Measurements from ENCODE around the gene SARDH.
"Not testable (repeated sequence)": the region's sequence is repeated elsewhere in the genome, so short reads cannot be mapped to it uniquely, and the experiment has no call there.

SARDH gene

GRCh38 chr9:133775291-133775690 is 37.1 kb upstream of the SARDH start:
- DNase-seq = no peak

GRCh38 chr9:133774799-133775198 is 36.6 kb upstream of the SARDH start:
- DNase-seq = no peak

DNA sequence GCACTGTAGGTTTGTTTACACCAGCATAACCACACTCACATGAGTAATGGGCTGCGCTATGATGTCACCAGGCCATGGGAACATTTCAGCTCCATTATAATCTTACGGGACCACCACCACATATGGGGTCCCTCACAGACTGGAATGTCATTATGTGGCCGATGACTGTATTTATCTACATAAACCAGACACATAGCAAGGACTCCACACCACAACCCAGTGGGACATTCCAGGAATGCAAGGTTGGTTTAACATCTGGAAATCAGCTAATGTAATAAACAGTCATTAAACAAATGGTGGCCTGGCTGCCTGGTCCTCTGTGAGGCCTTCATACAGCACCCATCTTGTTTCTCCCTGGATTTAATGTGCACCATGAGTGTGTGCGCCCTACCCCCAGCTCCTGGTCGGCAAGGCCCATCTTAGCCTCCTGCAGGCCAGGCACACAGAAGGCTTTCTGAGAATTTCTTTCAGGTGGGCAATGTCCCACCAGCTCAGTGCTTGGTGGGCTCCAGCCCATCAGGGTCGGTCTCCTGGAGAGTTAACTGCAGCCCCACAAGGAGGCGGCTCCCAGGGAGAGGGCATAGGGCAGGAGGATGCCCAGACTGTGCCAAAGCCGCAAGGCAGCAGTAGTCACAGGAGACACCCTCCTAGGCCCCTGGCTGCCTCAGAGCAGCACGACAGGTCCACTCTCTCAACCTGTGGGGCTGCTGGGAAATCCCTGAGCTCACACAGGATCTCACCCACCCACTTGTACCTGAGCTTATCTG is 35.9 kb upstream of the SARDH start:
- DNase-seq = no peak

DNA sequence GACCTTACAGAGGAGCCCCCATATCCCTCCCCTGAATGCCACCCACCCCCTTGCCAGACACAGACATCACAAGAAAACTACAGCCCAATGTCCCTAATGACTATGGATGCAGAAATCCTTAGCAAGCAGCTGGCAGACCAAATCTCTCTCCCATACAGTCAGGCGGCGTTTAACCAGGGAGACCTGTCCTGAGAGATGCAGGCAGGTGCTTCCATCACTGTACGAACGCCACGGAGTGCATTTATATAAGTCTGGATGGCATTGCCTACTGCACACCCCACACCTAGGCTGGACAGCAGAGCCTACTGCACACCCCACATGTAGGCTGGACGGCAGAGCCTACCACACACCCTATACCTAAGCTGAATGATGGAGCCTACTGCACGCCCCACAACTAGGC is 34.4 kb upstream of the SARDH start:
- no peak for DNase-seq

DNA sequence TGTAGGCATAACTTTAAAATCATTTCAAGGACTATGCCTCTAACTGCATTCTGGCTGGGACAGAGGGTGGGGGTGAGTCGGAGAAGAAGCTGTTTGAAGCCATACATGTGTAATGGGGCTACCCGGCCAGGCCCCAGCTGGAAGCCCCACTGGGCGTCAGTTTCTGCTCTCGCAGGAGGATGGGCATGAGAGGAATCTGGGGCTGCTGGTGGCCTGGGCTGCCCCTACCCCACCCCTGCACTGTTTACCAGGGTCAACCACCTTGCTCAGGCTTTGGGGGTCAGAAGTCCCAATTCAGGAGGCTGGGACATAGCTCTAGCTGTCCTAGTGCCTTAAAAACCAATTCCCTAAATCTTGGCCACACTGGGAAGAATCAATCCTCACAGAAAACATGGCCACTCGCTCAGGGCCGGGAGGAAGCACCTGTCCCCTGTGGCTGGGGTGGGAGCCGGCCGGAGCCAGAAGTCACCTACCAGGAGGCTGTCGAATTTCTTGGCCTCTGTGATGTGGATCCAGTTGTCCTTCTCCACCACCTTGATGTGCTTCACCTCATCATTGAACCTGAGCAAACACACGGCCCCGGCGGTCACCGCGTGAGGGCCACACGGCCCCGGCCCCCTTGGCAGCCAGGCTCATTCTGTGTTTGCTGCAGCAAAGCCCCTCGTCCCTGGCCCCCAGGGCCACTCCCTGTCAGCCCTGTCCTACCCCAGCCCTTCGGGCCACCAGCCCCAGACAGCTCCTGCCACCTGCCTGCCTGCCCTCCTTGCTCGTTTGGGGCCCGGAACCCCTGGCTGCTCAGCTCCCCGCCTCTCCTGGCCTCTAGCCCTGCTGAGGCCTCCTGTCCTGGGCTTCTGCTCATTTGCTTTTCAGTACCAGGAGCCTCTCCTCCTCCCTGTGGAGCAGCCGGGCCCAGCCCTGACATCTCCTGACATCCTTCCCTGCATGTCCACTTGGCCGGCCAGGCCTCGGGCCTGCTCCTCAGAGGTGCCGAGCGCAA is 33.6 kb upstream of the SARDH start:
- DNase-seq = no peak

GRCh38 chr9:133770076-133770777 is 32.1 kb upstream of the SARDH start:
- DNase-seq = no peak

- no peak for DNase-seq
These were observed 31.4 kb upstream of the SARDH start for GRCh38 chr9:133769511-133770075.

- DNase-seq = no peak
These were observed 30.8 kb upstream of the SARDH start for GRCh38 chr9:133768859-133769510.

GRCh38 chr9:133768371-133768858 is 30.3 kb upstream of the SARDH start:
- no peak for DNase-seq

DNA sequence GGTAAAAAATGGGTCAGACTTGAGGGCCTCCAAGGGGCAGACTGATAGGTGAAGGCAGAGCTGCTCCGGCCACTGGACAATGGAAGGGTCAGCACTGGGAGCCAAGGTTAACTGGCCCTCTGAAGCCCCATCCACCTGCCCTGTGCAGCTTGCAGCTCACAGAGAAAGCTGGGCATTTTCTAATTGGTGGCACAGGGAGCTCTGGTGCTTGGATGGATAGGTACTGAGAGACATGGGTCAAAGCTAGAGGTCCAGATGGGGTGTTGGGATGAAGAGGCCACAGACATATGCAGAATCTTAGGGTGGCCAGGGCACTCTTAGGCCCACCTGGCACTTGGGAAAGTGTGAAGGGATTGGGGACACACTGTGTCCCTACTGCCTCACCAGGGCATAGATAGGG is 29.5 kb upstream of the SARDH start:
- DNase-seq = no peak

DNA sequence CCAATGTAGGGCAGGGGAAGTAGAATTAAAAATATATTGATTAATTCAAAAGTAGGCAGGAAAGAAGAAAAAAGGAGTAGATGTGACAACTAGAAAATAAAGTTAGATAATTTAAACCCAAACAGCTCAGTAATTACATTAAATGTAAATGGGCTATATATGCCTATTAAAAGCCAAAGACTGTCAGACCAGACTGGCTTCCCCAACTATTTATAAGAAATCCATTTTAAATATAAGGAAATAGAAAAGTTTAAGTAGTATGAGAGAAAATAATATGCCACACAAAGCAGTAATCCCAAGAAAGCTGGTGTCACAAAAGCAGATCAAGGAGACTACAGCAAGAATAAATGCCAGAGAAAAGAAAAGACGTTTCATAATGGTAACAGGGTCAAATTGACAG is 28.9 kb upstream of the SARDH start:
- DNase-seq = no peak

DNA sequence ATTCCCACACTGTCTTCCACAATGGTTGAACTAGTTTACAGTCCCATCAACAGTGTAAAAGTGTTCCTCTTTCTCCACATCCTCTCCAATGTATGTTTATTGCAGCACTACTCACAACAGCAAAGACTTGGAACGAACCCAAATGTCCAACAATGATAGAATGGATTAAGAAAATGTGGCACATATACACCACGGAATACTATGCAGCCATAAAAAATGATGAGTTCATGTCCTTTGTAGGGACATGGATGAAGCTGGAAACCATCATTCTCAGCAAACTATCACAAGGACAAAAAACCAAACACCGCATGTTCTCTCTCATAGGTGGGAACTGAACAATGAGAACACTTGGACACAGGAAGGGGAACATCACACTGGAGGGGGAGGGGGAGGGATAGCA is 28.1 kb upstream of the SARDH start:
- not testable (repeated sequence) for DNase-seq

DNA sequence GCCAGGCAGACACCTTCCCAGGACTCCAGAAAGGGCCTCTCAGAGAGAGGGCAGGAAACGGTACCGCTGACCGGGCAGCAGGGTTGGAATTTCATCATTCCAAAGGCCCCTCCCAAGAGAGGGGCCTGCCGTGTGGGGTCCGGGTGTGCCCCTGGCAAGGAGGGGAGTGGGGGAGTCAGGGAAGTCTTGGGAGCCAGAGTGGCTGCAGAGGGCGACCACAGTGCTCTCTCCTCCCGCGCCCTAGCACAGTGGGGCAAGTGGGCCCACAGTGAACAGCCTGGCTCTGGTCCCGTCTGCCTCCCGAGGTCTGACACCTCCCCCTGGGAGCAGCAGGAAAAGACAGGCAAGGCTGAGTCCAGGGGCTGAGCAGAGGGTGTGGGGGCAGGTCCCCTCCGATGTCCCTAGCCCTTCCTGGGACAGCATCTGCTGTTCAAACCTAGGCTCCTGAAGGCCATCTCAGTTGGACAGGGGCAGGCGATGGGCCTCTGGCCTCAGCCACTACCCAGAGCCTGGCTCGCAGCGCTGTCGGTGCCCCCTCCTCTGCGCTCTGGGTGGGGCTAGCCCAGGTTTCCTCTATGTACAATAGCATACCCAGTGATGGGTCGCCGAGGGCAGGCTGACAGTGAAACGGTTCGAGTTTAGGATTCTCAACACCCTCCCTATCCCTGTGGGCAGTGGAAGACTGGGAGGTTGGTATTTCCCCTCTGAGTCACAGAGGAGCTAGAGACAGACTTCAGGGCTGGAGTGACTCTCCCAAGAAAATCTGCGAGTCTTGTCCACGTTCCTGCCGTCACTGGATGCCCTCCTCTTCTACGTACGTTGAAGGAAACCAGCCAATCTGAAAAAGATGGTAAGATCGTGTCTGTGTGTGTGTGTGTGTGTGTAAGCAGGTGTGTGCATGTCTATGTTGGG is 25.4 kb upstream of the SARDH start:
- DNase-seq = no peak

GRCh38 chr9:133762488-133763271 is 24.5 kb upstream of the SARDH start:
- DNase-seq = no peak

DNA sequence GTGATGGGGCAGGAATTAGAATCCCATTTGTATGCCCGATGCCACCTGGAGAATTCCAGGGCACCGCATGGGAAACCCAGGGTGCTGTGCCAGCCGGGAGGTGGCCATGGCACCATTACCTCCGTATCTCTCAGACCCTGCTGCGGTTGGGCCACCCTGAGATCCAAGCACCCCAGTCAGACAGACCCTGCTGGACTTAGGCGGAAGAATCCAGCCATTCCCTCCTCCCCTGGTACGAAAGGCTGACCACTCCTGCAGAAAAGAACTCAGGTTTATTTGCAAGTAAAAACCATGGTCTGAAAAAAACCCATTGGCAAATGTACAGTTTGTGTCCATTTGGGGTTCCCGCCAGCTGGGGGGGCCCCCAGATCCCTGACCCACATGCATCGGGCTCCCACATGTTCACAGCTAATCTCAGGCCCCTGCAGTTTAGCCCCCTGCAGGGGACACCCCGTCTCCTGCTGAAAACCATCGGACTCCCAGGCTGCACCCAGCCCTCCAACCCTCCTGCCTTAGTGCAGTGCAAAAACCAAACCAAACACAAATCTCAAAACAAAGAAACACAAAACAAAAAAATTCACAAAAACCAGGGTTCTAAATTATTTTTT is 23.6 kb upstream of the SARDH start:
- DNase-seq = no peak

DNA sequence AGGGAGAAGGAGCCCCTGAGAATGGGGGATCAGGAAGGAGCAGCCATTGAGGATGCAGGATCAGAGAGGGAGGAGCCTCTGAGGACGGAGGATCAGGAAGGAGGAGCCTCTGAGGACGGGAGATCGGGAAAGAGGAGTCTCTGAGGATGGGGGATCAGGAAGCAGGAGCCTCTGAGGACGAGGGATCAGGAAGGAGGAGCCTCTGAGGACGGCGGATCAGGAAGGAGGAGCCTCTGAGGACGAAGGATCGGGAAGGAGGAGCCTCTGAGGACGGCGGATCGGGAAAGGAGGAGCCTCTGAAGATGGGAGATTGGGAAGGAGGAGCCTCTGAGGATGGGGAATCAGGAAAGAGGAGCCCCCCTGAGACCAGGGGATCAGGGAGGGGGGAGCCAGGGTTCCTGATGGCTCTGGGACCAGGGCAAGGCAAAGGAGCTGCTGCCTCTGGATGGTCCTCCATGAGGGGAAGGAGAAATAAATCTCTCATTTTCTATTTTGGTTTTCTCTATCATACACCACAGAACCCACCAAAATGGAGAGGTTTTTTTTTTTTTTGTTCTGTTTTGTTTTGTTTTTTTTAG is 22.6 kb upstream of the SARDH start:
- DNase-seq = no peak

DNA sequence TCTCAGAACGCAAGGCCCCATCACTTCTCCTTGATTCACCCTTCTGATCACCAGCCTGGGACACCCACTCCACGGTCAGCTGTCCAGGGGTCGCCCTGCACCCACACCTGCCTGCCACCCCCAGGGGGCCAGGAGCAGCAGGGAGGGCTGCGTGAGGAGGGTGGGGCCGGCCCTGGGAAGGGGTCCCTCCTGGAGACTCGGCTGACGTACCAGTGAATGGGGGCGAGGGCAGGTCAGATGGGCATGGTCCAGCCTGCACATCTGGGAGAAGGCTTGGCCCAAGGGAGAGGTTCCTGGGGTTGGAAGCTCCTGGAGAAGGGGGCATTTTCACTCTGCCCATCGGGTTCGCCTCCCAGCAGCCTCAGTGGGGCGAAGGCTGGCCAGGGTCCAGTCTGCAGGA is 21.8 kb upstream of the SARDH start:
- DNase-seq = no peak

DNA sequence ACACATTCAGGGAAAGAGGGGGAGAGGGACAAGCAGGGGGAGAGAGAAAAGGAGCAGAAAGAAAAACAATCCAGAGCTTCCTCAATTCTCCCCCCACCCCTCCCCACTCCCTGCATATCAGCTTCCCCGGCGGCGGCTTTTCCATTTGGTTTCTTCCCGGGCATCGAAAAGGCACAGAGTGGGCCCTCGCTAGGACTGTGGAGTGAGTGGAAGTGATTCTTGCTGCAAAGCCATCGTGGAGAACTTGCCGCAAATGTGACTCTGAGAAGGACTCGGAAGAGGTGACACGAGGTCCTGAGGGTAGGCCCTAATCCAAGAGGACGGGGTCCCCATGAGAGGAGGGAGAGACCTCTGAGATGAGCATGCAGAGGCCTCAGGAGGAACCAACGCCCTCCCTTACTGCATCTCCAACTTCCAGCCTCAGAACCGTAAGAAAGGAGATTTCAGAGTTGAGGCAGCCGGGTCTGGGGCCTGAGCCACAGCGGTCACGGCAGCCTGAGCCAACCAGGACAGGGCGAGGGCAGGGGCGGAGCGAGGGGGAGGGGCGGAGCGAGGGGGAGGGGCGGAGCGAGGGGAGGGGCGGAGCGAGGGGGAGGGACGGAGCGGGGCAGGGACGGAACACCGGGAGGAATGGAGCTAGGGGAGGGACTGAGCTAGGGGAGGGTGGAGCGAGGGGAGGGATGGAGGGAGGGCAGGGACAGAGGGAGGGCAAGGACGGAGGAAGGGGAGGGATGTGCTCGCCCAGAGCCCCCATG is 21.2 kb upstream of the SARDH start:
- DNase-seq = no peak

DNA sequence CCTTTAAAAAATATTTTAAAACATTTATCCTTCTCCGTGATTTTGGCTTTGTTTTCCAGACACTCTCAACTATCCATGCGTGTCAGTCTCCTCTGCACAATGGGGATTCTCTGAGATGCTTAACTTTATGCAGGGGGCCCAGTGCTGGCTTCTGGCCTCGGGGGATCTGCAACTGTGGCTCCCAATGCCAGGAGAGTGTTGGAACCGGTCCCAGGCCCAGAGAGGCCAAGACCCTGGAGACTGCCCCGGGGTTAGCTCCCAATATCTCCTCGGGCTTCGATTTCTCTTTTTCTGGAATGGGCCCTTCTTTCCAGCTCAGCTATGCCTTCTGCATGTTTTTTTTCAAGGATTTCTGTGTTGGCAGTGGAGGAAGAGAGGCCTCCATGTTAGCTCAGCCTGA is 20.1 kb upstream of the SARDH start:
- DNase-seq = no peak
